Mesenchymal stem cell (in vitro differentiated cells and primary cell): ENCODE results near the gene HEXB.

Experiments
- DNase-seq: peaks from one replicate; pipeline ENCODE4 v3.0.0-alpha.2; 2013
- H2AFZ ChIP-seq: one replicate; pipeline ENCODE4 v1.6.1; 2013; ENCODE audit warnings: low read depth, mild to moderate bottlenecking, control low read depth, inconsistent platforms, low read length, moderate library complexity
- H2AK5ac ChIP-seq: 2 replicates; pipeline ENCODE4 v1.6.1; 2013; ENCODE audit warnings: low read length, moderate library complexity, mild to moderate bottlenecking, inconsistent platforms; ENCODE audit not compliant: severe bottlenecking
- H2BK120ac ChIP-seq: one replicate; pipeline ENCODE4 v1.6.1; 2013; ENCODE audit warnings: low read depth, mild to moderate bottlenecking, inconsistent platforms, low read length, moderate library complexity
- H2BK12ac ChIP-seq, 2 experiments: one replicate each; pipeline ENCODE4 v1.6.1; 2013; ENCODE audit warnings: inconsistent platforms in 2 of 2, low read length in 2 of 2, mild to moderate bottlenecking in 2 of 2, moderate library complexity in 2 of 2, control low read depth in 1 of 2
- H2BK15ac ChIP-seq: one replicate; pipeline ENCODE4 v1.6.1; 2013; ENCODE audit warnings: mild to moderate bottlenecking, low read depth, inconsistent platforms; ENCODE audit not compliant: poor library complexity, severe bottlenecking
- H2BK5ac ChIP-seq: 2 replicates; pipeline ENCODE4 v1.6.1; 2013; ENCODE audit warnings: low read depth, mild to moderate bottlenecking, low read length, control low read depth, inconsistent platforms; ENCODE audit not compliant: poor library complexity, severe bottlenecking
- H3K14ac ChIP-seq, 2 experiments: one replicate each; pipeline ENCODE4 v1.6.1; 2013; ENCODE audit warnings: inconsistent platforms in 2 of 2, low read length in 2 of 2, control low read depth in 1 of 2, mild to moderate bottlenecking in 1 of 2, moderate library complexity in 1 of 2
- H3K18ac ChIP-seq, 2 experiments: one replicate each; pipeline ENCODE4 v1.6.1; 2013; ENCODE audit warnings: inconsistent platforms in 2 of 2, low read length in 2 of 2, control low read depth in 1 of 2, low read depth in 1 of 2, mild to moderate bottlenecking in 1 of 2
- H3K23ac ChIP-seq, 2 experiments: one replicate each; pipeline ENCODE4 v1.6.1; 2013; ENCODE audit warnings: inconsistent platforms in 2 of 2, low read length in 2 of 2, mild to moderate bottlenecking in 2 of 2, moderate library complexity in 2 of 2, control low read depth in 1 of 2
- H3K27ac ChIP-seq: 2 replicates; pipeline ENCODE4 v1.5.1; 2013; ENCODE audit warnings: mild to moderate bottlenecking, moderate library complexity, low read length, control low read depth, inconsistent platforms; ENCODE audit not compliant: poor library complexity, severe bottlenecking
- H3K27me3 ChIP-seq, 2 experiments: 2 replicates each; pipeline versions ENCODE4 v1.6.1 to v1.7.0; 2013; ENCODE audit warnings: low read length in 2 of 2, mild to moderate bottlenecking in 2 of 2, moderate library complexity in 2 of 2, control low read depth in 1 of 2, inconsistent platforms in 1 of 2; ENCODE audit not compliant: control insufficient read depth in 1 of 2, insufficient read depth in 1 of 2
- H3K36me3 ChIP-seq, 2 experiments: 2 replicates each; pipeline versions ENCODE4 v1.6.1 to v1.7.0; 2013; ENCODE audit warnings: low read length in 2 of 2, control low read depth in 1 of 2, inconsistent platforms in 1 of 2, low read depth in 1 of 2, mild to moderate bottlenecking in 1 of 2; ENCODE audit not compliant: insufficient read depth in 2 of 2, control insufficient read depth in 1 of 2
- H3K4ac ChIP-seq, 2 experiments: one replicate each; pipeline ENCODE4 v1.6.1; 2013; ENCODE audit warnings: inconsistent platforms in 2 of 2, low read length in 2 of 2, mild to moderate bottlenecking in 2 of 2, moderate library complexity in 2 of 2, control low read depth in 1 of 2, low read depth in 1 of 2
- H3K4me1 ChIP-seq: 2 replicates; pipeline ENCODE4 v1.6.1; 2013; ENCODE audit warnings: low read depth, low read length, control low read depth; ENCODE audit not compliant: control insufficient read depth, insufficient read depth
- H3K4me2 ChIP-seq: 2 replicates; pipeline ENCODE4 v1.6.1; 2013; ENCODE audit warnings: low read length, mild to moderate bottlenecking, inconsistent platforms; ENCODE audit not compliant: poor library complexity, severe bottlenecking
- H3K4me3 ChIP-seq, 2 experiments: 2 replicates each; pipeline versions ENCODE4 v1.5.1 to v1.7.0; 2013; ENCODE audit warnings: low read length in 2 of 2, mild to moderate bottlenecking in 2 of 2, control low read depth in 1 of 2, low read depth in 1 of 2; ENCODE audit not compliant: insufficient read depth in 1 of 2
- H3K79me1 ChIP-seq: replicated peaks from 2 replicates; pipeline ENCODE4 v1.6.1; 2013; ENCODE audit warnings: mild to moderate bottlenecking, control low read depth, low read length, inconsistent platforms; ENCODE audit not compliant: poor library complexity, severe bottlenecking
- H3K9ac ChIP-seq: 2 replicates; pipeline ENCODE4 v1.7.0; 2013; ENCODE audit warnings: mild to moderate bottlenecking, low read length, moderate library complexity
- H3K9me3 ChIP-seq: 2 replicates; pipeline ENCODE4 v1.7.0; 2013; ENCODE audit warnings: mild to moderate bottlenecking, low read length; ENCODE audit not compliant: control insufficient read depth
- H4K8ac ChIP-seq: one replicate; pipeline ENCODE4 v1.6.1; 2013; ENCODE audit warnings: inconsistent platforms, mild to moderate bottlenecking, low read length, moderate library complexity
- H4K91ac ChIP-seq: one replicate; pipeline ENCODE4 v1.6.1; 2013; ENCODE audit warnings: mild to moderate bottlenecking, low read length, inconsistent platforms
- WGBS: methylation state at CpG from one replicate; pipeline ENCODE4 v1.1.7; 2013; ENCODE audit warnings: mixed read lengths; 5-methylcytosine and 5-hydroxymethylcytosine counted together

HEXB gene

DNA sequence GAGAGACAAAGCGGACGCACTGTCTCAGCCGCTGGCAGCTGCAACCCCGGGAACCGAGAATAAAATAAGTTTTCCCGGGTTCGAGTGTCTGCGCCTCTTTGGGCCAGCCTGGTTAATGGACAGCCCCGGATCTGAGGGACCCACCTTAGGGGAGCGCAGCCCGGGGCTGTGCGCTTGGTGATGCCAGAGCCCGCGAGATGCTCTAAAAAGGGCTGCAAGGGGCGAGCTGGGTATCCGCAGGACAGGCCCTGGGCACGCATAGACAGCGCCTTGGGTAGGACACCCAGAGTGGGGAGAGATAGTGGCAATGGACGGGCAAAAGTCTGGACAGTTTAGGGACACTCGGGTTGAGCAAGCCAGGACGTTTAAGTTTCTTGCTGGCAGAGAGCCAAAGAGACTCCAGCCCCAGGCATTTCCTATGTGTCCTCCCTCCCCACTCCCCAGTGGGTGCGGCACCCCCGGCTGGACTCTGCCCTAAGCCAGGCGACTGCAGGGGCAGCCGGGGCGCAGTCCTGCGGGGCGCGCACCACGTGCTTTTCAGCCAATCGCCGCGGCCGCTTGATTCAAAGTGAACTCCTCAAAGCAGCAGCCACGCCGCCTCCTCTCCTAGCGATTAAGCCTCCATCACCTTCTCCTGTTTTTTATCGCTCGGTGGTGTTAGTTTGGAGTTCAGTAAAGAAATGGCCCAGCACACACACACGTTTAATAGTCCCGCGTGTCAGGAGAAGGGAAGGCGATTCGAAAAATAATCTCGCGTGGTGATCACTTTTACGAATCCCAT lies 43.9 kb upstream of the HEXB start:
- Histone ChIP-seq H3K27ac (peak overlapping the region; percentile 90), H2BK12ac (peak overlapping the region; percentile 28 to 81), H3K79me1 (no peaks in the 10 kb centered on the region), H3K27me3 (no peaks in the 10 kb centered on the region), H3K23ac (peak overlapping the region; percentile 8 to 63), H4K91ac (peak overlapping the region; percentile 94), H2BK120ac (peak overlapping the region; percentile 97), H3K36me3 (peaks cover under 1 to 1% of the 10 kb centered on the region in 2 experiments), H2AFZ (peak overlapping the region; percentile 11), H2AK5ac (no peak overlapping the region), H3K4me1 (peaks cover 4% of the 10 kb centered on the region), H3K9me3 (no peaks in the 10 kb centered on the region), H3K4me3 (peak overlapping the region; percentile 92 to 93), H3K4me2 (peak overlapping the region; percentile 88), H3K4ac (peak overlapping the region; percentile 89 to 93), H2BK15ac (peak overlapping the region; percentile 78), H3K18ac (peak overlapping the region; percentile 88 to 95), H3K14ac (peak overlapping the region in 1 of 2 experiments; percentile 37), H4K8ac (peak overlapping the region; percentile 97), H2BK5ac (peak overlapping the region; percentile 63), H3K9ac (peak overlapping the region; percentile 92)
- peak; percentile 87 for DNase-seq
- 2% methylated on average over 42 of the region's 47 CpGs for WGBS

DNA sequence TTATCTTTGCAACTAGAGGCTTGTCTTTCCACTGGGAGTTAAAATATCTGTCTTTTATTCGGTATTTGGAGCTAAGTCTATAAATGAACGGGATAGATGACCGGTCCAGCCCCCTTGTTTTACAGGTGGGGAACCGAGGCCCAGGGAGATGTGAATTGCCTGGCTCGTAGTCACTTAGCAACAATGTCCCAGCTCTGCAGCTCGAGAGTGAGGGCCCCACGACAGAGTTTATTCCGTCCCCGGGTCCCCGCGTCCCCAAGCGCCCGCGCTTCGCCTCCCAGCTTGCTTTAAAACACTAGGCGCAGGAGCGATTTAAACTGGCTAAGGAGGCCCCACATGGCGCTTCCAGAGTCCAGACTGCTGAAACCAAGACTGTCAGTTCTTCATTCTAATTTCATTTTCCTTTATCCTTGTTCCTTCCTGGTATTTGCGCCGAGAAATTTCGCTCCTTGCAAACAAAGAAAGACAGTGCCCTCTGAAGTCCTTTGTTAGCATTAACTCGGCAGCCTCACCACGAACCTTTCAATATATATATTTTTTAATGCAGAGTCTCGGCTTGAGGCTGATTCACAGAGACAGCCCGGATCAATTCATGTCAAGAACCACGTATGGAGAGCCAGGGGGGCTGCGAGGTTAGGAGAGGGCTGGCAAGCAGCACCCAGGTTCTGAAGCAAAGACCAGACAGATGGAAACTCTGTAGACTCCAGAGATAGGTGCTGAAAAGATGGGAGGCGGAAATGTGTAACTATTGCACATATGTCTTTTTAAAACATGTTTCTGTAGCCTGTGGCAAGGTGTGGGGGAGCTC lies 43.1 kb upstream of the HEXB start:
- peak overlapping the region; percentile 88 for H3K4me2 ChIP-seq

DNA sequence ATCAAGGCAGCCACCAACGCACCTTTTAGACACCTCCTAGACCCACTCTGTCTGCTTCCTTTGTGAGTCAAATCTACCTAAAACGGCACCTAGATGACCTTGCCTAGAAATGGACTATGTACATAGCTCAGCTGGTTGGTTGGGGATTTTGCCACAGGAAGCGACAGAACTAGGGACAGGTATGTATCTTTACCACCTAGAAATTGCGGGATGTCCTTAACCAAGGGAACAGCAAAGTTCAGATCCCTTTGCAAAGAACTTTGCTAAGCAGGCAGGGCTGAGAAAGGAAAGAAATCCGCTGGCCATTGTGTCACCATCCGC lies 42.5 kb upstream of the HEXB start:
- H3K4ac ChIP-seq: peak overlapping the region; percentile 94 to 97
- no peak overlapping the region for H2BK5ac ChIP-seq
- no peaks in the 10 kb centered on the region for H3K36me3 ChIP-seq
- H3K27ac ChIP-seq: no peak overlapping the region
- H4K8ac ChIP-seq: peak overlapping the region; percentile 45
- no peaks in the 10 kb centered on the region for H3K4me1 ChIP-seq
- H2AFZ ChIP-seq: no peak overlapping the region
- peak overlapping the region; percentile 93 for H4K91ac ChIP-seq
- H2BK12ac ChIP-seq: peak overlapping the region; percentile 97 to 99
- peak overlapping the region; percentile 92 for H3K9ac ChIP-seq
- H3K23ac ChIP-seq: no peak overlapping the region
- peak overlapping the region; percentile 14 for H2AK5ac ChIP-seq
- H3K9me3 ChIP-seq: no peaks in the 10 kb centered on the region
- peak overlapping the region; percentile 75 to 78 for H3K18ac ChIP-seq
- H3K79me1 ChIP-seq: no peaks in the 10 kb centered on the region
- WGBS: 84% methylated on average over 4 of the region's 6 CpGs
- no peaks in the 10 kb centered on the region for H3K27me3 ChIP-seq
- peak overlapping the region; percentile 65 for H2BK120ac ChIP-seq
- H3K14ac ChIP-seq: peak overlapping the region in 1 of 2 experiments; percentile 85
- no peak for DNase-seq
- no peak overlapping the region for H3K4me2 ChIP-seq
- H3K4me3 ChIP-seq: no peak overlapping the region
- peak overlapping the region; percentile 80 for H2BK15ac ChIP-seq

More for the DNA sequence above, 43.1 kb upstream of the HEXB start:
- no peak overlapping the region for H3K23ac ChIP-seq
- peak overlapping the region; percentile 65 for H2BK120ac ChIP-seq
- H3K14ac ChIP-seq: peak overlapping the region in 1 of 2 experiments; percentile 85
- H3K4me1 ChIP-seq: peaks cover 2% of the 10 kb centered on the region
- H3K27ac ChIP-seq: peak overlapping the region; percentile 83
- H3K18ac ChIP-seq: peak overlapping the region; percentile 85 to 88
- H3K9me3 ChIP-seq: no peaks in the 10 kb centered on the region
- H3K4me3 ChIP-seq: peak overlapping the region; percentile 30 to 93
- peak overlapping the region; percentile 14 for H2AK5ac ChIP-seq
- WGBS: 5% methylated on average over 27 of the region's 28 CpGs
- peak overlapping the region; percentile 99 for H2BK15ac ChIP-seq
- H3K9ac ChIP-seq: peak overlapping the region; percentile 92
- peak overlapping the region; percentile 97 to 99 for H2BK12ac ChIP-seq
- peak overlapping the region; percentile 50 for H2BK5ac ChIP-seq
- peak overlapping the region; percentile 85 for H4K8ac ChIP-seq
- no peak overlapping the region for H2AFZ ChIP-seq
- H3K4ac ChIP-seq: peak overlapping the region; percentile 94 to 97
- no peaks in the 10 kb centered on the region for H3K27me3 ChIP-seq
- DNase-seq: peak; percentile 86
- H3K79me1 ChIP-seq: no peaks in the 10 kb centered on the region
- no peaks in the 10 kb centered on the region for H3K36me3 ChIP-seq
- peak overlapping the region; percentile 93 for H4K91ac ChIP-seq

DNA sequence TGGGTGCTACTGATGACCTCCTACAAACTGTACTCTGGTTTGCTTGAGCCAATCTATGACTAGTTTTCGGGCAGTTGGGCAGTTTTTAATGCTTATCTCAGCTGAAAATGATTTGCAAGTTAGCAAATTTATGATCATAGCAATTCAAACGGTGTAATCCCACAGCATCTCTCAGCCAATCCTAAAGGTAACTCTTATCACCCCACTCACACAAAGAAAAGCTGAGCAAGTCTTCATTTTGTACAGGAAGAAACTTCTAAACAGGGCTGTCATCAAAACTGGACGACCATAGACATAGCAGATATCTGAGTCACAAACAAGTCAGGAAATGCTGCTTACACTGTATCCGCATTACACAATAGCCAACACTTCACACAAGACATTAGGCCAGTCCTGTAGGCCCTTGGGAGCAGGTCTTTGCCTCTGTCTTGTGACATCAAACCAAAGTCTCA lies 41.9 kb upstream of the HEXB start:
- Histone ChIP-seq H3K14ac (no peak overlapping the region), H4K91ac (no peak overlapping the region), H3K4me1 (no peaks in the 10 kb centered on the region), H3K9me3 (no peaks in the 10 kb centered on the region), H3K79me1 (no peaks in the 10 kb centered on the region), H2BK15ac (no peak overlapping the region), H3K9ac (peak overlapping the region; percentile 92), H3K4me2 (no peak overlapping the region), H3K4ac (no peak overlapping the region), H2BK5ac (no peak overlapping the region), H2BK12ac (no peak overlapping the region), H2BK120ac (peak overlapping the region; percentile 92), H3K23ac (no peak overlapping the region), H3K27ac (no peak overlapping the region), H3K36me3 (no peaks in the 10 kb centered on the region), H2AFZ (no peak overlapping the region), H4K8ac (no peak overlapping the region), H2AK5ac (no peak overlapping the region), H3K18ac (peak overlapping the region in 1 of 2 experiments; percentile 19), H3K27me3 (no peaks in the 10 kb centered on the region), H3K4me3 (no peak overlapping the region)
- DNase-seq: peak; percentile 98
- 11% methylated on average over 4 of the region's 4 CpGs for WGBS
